Endothelial cell of umbilical vein (primary cell): ENCODE data around the gene LOXL4. TPM values are rescaled to one million over a fixed set of nuclear protein-coding genes. Genes with fewer than 3 reads are reported as not detected.

Source experiments
- BruUV-seq: library from RNA; stranded (reverse); fragments of 400-500 nt; replicated peaks from 2 replicates; lab custom pipeline; 2021; lab: Mats Ljungman, UMichigan
- CTCF ChIA-PET: fragments of 300-600, 350-600 bp; sonication (Branson Sonifier 250); formaldehyde crosslinking; loops from one replicate; lab custom pipeline; 2021; ENCODE audit warnings: antibody characterized with exemption, inconsistent platforms; lab: Charles Lee
- POLR2A ChIA-PET: fragments of 300-600, 350-600 bp; sonication (Branson Sonifier 250); formaldehyde crosslinking; loops from one replicate; lab custom pipeline; 2021; ENCODE audit warnings: antibody characterized with exemption, inconsistent platforms; lab: Charles Lee
- DNase-seq: peaks from one replicate; pipeline ENCODE4 v3.0.0-alpha.2; 2011; ENCODE audit warnings: low read depth, low spot score
- FAIRE-seq: peaks from 2 replicates; lab custom pipeline; 2011; peaks lifted over from hg19 to GRCh38; lab: Jason Lieb, UNC
- H2AFZ ChIP-seq: 2 replicates; pipeline ENCODE4 v1.6.0; 2012; ENCODE audit warnings: low read depth, low read length, control low read depth, inconsistent platforms
- H3K27ac ChIP-seq: 2 replicates; pipeline ENCODE4 v1.5.1; 2011; ENCODE audit warnings: low read depth, mild to moderate bottlenecking, control low read depth, low read length, moderate library complexity; ENCODE audit not compliant: insufficient read depth
- H3K27me3 ChIP-seq, 2 experiments: 2 replicates each; pipeline versions ENCODE4 v1.6.0 to v1.6.1; 2011; ENCODE audit warnings: low read length in 2 of 2, mixed read lengths in 1 of 2; ENCODE audit not compliant: control insufficient read depth in 2 of 2, insufficient read depth in 2 of 2
- H3K36me3 ChIP-seq, 2 experiments: 2 replicates in 1 of 2; 3 replicates in 1 of 2; pipeline ENCODE4 v1.5.1; 2011; ENCODE audit warnings: low read length in 2 of 2, mild to moderate bottlenecking in 1 of 2, moderate library complexity in 1 of 2; ENCODE audit not compliant: control insufficient read depth in 2 of 2, insufficient read depth in 2 of 2; ENCODE audit errors: extremely low read depth in 1 of 2
- H3K4me1 ChIP-seq: 3 replicates; pipeline ENCODE4 v1.5.1; 2011; ENCODE audit warnings: mild to moderate bottlenecking, low read length; ENCODE audit not compliant: control insufficient read depth, insufficient read depth; ENCODE audit errors: extremely low read depth
- H3K4me2 ChIP-seq: 2 replicates; pipeline ENCODE4 v1.6.1; 2011; ENCODE audit warnings: low read length, control low read depth, mixed read lengths; ENCODE audit not compliant: insufficient read depth
- H3K4me3 ChIP-seq, 3 experiments: fragments of 200-600 bp in 1 of 3; sonication (generic), shearing (Covaris generic) in 1 of 3; replicated peaks in 1 of 3; 2 replicates each; pipeline ENCODE4 v1.5.1; 2011 to 2016; ENCODE audit warnings: control low read depth in 3 of 3, low read length in 3 of 3, mild to moderate bottlenecking in 2 of 3, inconsistent platforms in 1 of 3, low read depth in 1 of 3, moderate library complexity in 1 of 3; ENCODE audit not compliant: insufficient read depth in 1 of 3
- H3K79me2 ChIP-seq: 2 replicates; pipeline ENCODE4 v1.6.0; 2012; ENCODE audit warnings: low read length, inconsistent platforms; ENCODE audit not compliant: control insufficient read depth, insufficient read depth
- H3K9ac ChIP-seq: replicated peaks from 2 replicates; pipeline ENCODE3; 2011; ENCODE audit warnings: low read length, control low read depth; ENCODE audit not compliant: insufficient read depth; ENCODE audit errors: extremely low read depth
- H3K9me1 ChIP-seq: replicated peaks from 3 replicates; pipeline ENCODE4 v1.6.0; 2011; ENCODE audit warnings: mild to moderate bottlenecking, low read length; ENCODE audit not compliant: control insufficient read depth, insufficient read depth; ENCODE audit errors: extremely low read depth
- H3K9me3 ChIP-seq: replicated peaks from 2 replicates; pipeline ENCODE4 v1.5.1; 2012; ENCODE audit warnings: low read length, inconsistent platforms; ENCODE audit not compliant: control insufficient read depth, insufficient read depth
- H4K20me1 ChIP-seq: replicated peaks from 2 replicates; pipeline ENCODE3; 2011; ENCODE audit warnings: mild to moderate bottlenecking, low read length; ENCODE audit not compliant: control insufficient read depth, insufficient read depth; ENCODE audit errors: extremely low read depth
- EZH2 ChIP-seq: IDR thresholded peaks from 2 replicates; pipeline ENCODE4 v1.6.1; 2012; ENCODE audit warnings: borderline replicate concordance, low read depth, mild to moderate bottlenecking, moderate library complexity, low read length, inconsistent platforms; ENCODE audit not compliant: severe bottlenecking
- FOS ChIP-seq: IDR thresholded peaks from 2 replicates; pipeline ENCODE4 v1.6.1; 2011; ENCODE audit warnings: mild to moderate bottlenecking, low read length, moderate library complexity, borderline replicate concordance; ENCODE audit not compliant: insufficient read depth
- GATA2 ChIP-seq: IDR thresholded peaks from 2 replicates; pipeline ENCODE4 v1.7.0; 2011; ENCODE audit warnings: low read depth, mild to moderate bottlenecking, moderate library complexity, mixed read lengths, low read length; ENCODE audit not compliant: insufficient read length, insufficient read depth
- JUN ChIP-seq: IDR thresholded peaks from 2 replicates; pipeline ENCODE4 v1.6.1; 2011; ENCODE audit warnings: borderline replicate concordance, low read depth; ENCODE audit not compliant: insufficient read length, insufficient read depth
- MYC ChIP-seq: IDR thresholded peaks from one replicate; pipeline ENCODE4 v1.6.1; 2011; ENCODE audit warnings: mild to moderate bottlenecking, low read depth, low read length
- POLR2A ChIP-seq: IDR thresholded peaks from 2 replicates; pipeline ENCODE4 v1.6.1; 2012; ENCODE audit warnings: low read depth, mild to moderate bottlenecking, control low read depth, low read length
- POLR2AphosphoS5 ChIP-seq: IDR thresholded peaks from 2 replicates; pipeline ENCODE4 v1.6.1; 2012; ENCODE audit warnings: low read depth, mild to moderate bottlenecking, control low read depth, low read length, moderate library complexity; ENCODE audit not compliant: insufficient read depth
- dilution Hi-C: fragments of 300-500 bp; cut with MboI; formaldehyde crosslinking; loops from one replicate; pipeline ENCODE4 v1.15.0; 2019; ENCODE audit warnings: low sequenced_read_pairs; ENCODE audit not compliant: extremely low pct_ligation_motif_present
- intact Hi-C: fragments of 100-400 bp; cut with micrococcal nuclease; formaldehyde crosslinking; loops from one replicate; pipeline ENCODE4 v1.10.0; 2022
- polyA plus RNA-seq, 4 experiments: library from polyadenylated mRNA; depleted of rRNA in 3 of 4; stranded (reverse) in 3 of 4; unstranded in 1 of 4; fragments of >200 nt; gene quantifications; 2 replicates each; pipeline versions ENCODE4 v1.2.1 to v1.2.3, GENCODE V29; 2011 to 2012; ENCODE audit warnings: missing spikeins in 1 of 4
- total RNA-seq: library from RNA; stranded (reverse); gene quantifications from 2 replicates; pipeline ENCODE4 v1.2.3, GENCODE V29; 2021
- TF ChIP-seq, protein P1 (sequence below): IDR thresholded peaks from 2 replicates; pipeline ENCODE4 v1.6.1; 2011; ENCODE audit not compliant: insufficient read depth, insufficient read length
- TF ChIP-seq, protein P2 (sequence below), 2 donors: IDR thresholded peaks; 1 replicate in 1 of 2; 2 replicates in 1 of 2; pipeline ENCODE4 v1.5.1; 2011; ENCODE audit warnings: low read length in 2 of 2, mild to moderate bottlenecking in 2 of 2, moderate library complexity in 2 of 2, control low read depth in 1 of 2, inconsistent platforms in 1 of 2, low read depth in 1 of 2; ENCODE audit not compliant: insufficient read depth in 1 of 2; ENCODE audit errors: extremely low read depth in 1 of 2

Gene LOXL4
- total and polyA plus RNA-seq, 2 donors (not counting 3 experiments of a cell fraction or from before 2014, with no cell fraction given): 1.4 to 1.9 TPM

DNA sequence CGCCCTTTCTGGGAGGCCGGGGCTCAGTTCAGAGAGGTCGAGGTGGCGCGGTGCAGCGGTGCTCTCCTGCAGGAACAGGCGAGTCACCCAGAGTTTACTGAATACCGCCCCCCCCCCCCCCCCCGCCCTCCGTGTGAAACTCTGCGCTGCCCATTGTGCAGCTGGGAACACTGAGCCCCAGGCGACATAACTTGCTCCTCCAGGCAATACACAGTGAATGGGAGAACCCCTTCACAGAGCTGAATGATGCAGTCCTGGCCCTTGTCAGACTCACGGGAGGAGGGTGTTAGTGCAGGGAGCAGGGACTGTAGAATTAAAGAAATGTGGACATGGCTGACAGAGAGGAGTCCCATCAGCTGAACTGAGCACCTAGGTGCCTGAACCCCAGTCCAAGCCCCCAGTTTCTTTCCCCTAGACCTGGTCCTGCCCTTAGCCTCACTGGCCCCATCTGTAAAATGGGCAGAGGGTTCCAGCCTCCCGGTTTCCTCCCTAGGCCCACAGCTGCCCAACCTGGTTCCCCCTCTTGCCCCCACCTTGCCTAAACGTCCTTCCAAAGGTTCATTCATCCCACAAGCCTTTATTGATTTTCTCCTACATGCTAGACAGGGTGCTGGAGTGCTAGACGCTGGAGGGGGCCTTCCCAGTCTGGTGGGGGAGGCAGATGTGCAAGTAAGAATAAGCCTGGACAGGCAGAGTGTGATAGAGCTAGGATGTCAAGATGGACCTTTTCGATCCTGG, 869 bp upstream of the LOXL4 start:
- TF ChIP-seq, protein P1, sequence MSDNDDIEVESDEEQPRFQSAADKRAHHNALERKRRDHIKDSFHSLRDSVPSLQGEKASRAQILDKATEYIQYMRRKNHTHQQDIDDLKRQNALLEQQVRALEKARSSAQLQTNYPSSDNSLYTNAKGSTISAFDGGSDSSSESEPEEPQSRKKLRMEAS: no peak
- TF ChIP-seq POLR2AphosphoS5 (no peak), JUN (no peak), POLR2A (no peak), EZH2 (no peak), MYC (no peak), GATA2 (no peak), FOS (no peak)
- TF ChIP-seq, protein P2, sequence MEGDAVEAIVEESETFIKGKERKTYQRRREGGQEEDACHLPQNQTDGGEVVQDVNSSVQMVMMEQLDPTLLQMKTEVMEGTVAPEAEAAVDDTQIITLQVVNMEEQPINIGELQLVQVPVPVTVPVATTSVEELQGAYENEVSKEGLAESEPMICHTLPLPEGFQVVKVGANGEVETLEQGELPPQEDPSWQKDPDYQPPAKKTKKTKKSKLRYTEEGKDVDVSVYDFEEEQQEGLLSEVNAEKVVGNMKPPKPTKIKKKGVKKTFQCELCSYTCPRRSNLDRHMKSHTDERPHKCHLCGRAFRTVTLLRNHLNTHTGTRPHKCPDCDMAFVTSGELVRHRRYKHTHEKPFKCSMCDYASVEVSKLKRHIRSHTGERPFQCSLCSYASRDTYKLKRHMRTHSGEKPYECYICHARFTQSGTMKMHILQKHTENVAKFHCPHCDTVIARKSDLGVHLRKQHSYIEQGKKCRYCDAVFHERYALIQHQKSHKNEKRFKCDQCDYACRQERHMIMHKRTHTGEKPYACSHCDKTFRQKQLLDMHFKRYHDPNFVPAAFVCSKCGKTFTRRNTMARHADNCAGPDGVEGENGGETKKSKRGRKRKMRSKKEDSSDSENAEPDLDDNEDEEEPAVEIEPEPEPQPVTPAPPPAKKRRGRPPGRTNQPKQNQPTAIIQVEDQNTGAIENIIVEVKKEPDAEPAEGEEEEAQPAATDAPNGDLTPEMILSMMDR (IDR thresholded peaks at IDR 0.05; ENCODE audit: extremely low read depth in 1 of 2, insufficient read depth in 1 of 2, low read depth in 1 of 2, low read length in 2 of 2): no peak
- POLR2A ChIA-PET: no interaction called here
- dilution Hi-C loops (no loop called here), intact Hi-C loops (loop anchor here (1.0 to 2.0 kb wide), 2 partner anchors 177 to 192 kb away; partner anchors contain the start of gene HPS1)
- no peaks in the 10 kb centered on the region for H4K20me1 ChIP-seq
- FAIRE-seq (peak; percentile 61), DNase-seq (no peak)
- H3K27me3 ChIP-seq: no peaks in the 10 kb centered on the region
- peak overlapping the region; percentile 60 for H3K4me2 ChIP-seq
- H3K9me1 ChIP-seq: no peaks in the 10 kb centered on the region
- H3K79me2 ChIP-seq: no peaks in the 10 kb centered on the region
- H3K4me1 ChIP-seq: peaks cover 17% of the 10 kb centered on the region
- peak overlapping the region in 2 of 3 experiments; percentile 37 to 50 for H3K4me3 ChIP-seq
- CTCF ChIA-PET: interaction anchor here (1.3 to 4.2 kb wide), 2 partner anchors 26 to 40 kb away, joined by 3 to 25 read pairs; no protein-coding TSS in a partner anchor
- H2AFZ ChIP-seq: peak overlapping the region; percentile 83
- no peaks in the 10 kb centered on the region for H3K9me3 ChIP-seq
- no TSS peak for BruUV-seq
- H3K36me3 ChIP-seq: no peaks in the 10 kb centered on the region
- H3K27ac ChIP-seq: peak overlapping the region; percentile 15
- peak overlapping the region; percentile 44 for H3K9ac ChIP-seq
